ENCODE data around the gene PNLIPRP1.

GRCh38 chr10:116588995-116589394 is 1.8 kb upstream of the PNLIPRP1 start:
- no peak for TF ChIP-seq CTCF (IDR thresholded peaks at IDR 0.05; ENCODE audit: low read depth, low read length)
- no peak for TF ChIP-seq POLR2A (IDR thresholded peaks at IDR 0.05; ENCODE audit: extremely low read depth, insufficient read length)
- no peak for TF ChIP-seq MAX (IDR thresholded peaks at IDR 0.05; ENCODE audit: low read depth, low read length)
- TF ChIP-seq MYC (IDR thresholded peaks at IDR 0.05; ENCODE audit: low read depth, low read length): no peak

Data from NB4 (cell line).